K562 (cell line): Measurements from ENCODE around the gene CEP85L. TPM values are rescaled to one million over a fixed set of nuclear protein-coding genes. Genes with fewer than 3 reads are reported as not detected.

Source experiments
- ATAC-seq: fragments of 200-7000 bp; cut with Tn5 transposase; 3 replicates; pipeline ENCODE4 v1.9.1; 2020; ENCODE audit warnings: moderate library complexity
- BruUV-seq: library from RNA; stranded (reverse); fragments of 400-500 nt; replicated peaks from 2 replicates; lab custom pipeline; 2021; lab: Mats Ljungman, UMichigan
- CTCF ChIA-PET: fragments of 300-600 bp; formaldehyde crosslinking; extraction: SDS; loops from one replicate; lab custom pipeline; 2021; ENCODE audit warnings: low intra/inter-chr PET ratio; lab: Yijun Ruan, JAX
- POLR2A ChIA-PET: fragments of 300-600, 350-650 bp; sonication (Branson Sonifier 250); formaldehyde crosslinking; extraction: SDS; loops from one replicate; lab custom pipeline; 2021; ENCODE audit warnings: antibody characterized with exemption, inconsistent platforms; lab: Yijun Ruan, JAX
- DNase-seq, 4 experiments: peaks; one replicate each; pipeline versions ENCODE4 v3.0.0 to v3.0.0-alpha.2; 2011 to 2018; ENCODE audit warnings: low spot score in 3 of 4, mixed read lengths in 3 of 4; ENCODE audit errors: extremely low read depth in 1 of 4
- FAIRE-seq: peaks from 2 replicates; lab custom pipeline; 2011; peaks lifted over from hg19 to GRCh38; lab: Jason Lieb, UNC
- H2AFZ ChIP-seq: 2 replicates; pipeline ENCODE4 v1.6.0; 2011; ENCODE audit warnings: low read depth, low read length, control low read depth, inconsistent platforms
- H3K27ac ChIP-seq: fragments of 200-600 bp; 3 replicates; pipeline ENCODE4 v1.8.0; 2011; ENCODE audit warnings: low read depth, mild to moderate bottlenecking, control low read depth, inconsistent platforms, low read length, moderate library complexity, mixed read lengths; ENCODE audit errors: extremely low read depth
- H3K27me3 ChIP-seq, 2 experiments: fragments of 300-600 bp in 1 of 2; 2 replicates in 1 of 2; 3 replicates in 1 of 2; pipeline versions ENCODE4 v1.6.0 to v1.8.0; 2011; ENCODE audit warnings: inconsistent platforms in 2 of 2, low read length in 2 of 2, mild to moderate bottlenecking in 1 of 2, mixed read lengths in 1 of 2, moderate library complexity in 1 of 2; ENCODE audit not compliant: control insufficient read depth in 2 of 2, insufficient read depth in 2 of 2
- H3K36me3 ChIP-seq: fragments of 300-600 bp; 3 replicates; pipeline ENCODE4 v1.8.0; 2011; ENCODE audit warnings: mild to moderate bottlenecking, low read length, inconsistent platforms; ENCODE audit not compliant: control insufficient read depth, insufficient read depth
- H3K4me1 ChIP-seq, 2 experiments: fragments of 200-600 bp in 1 of 2; replicated peaks in 1 of 2; 2 replicates in 1 of 2; 3 replicates in 1 of 2; pipeline versions ENCODE4 v1.5.1 to v1.8.0; 2011; ENCODE audit warnings: inconsistent platforms in 2 of 2, low read length in 2 of 2, mild to moderate bottlenecking in 1 of 2, mixed read lengths in 1 of 2, moderate library complexity in 1 of 2; ENCODE audit not compliant: control insufficient read depth in 2 of 2, insufficient read depth in 2 of 2
- H3K4me2 ChIP-seq: 2 replicates; pipeline ENCODE4 v1.6.1; 2011; ENCODE audit warnings: low read length, control low read depth, inconsistent platforms, mixed read lengths; ENCODE audit not compliant: insufficient read depth
- H3K4me3 ChIP-seq: fragments of 200-600 bp; sonication (generic), shearing (Covaris generic); 2 replicates; pipeline ENCODE4 v1.5.1; 2016; ENCODE audit warnings: control low read depth, inconsistent platforms
- H3K79me2 ChIP-seq: fragments of 200-600 bp; 3 replicates; pipeline ENCODE4 v1.8.0; 2011; ENCODE audit warnings: low read length, inconsistent platforms; ENCODE audit not compliant: control insufficient read depth, insufficient read depth
- H3K9ac ChIP-seq, 2 experiments: 2 replicates each; pipeline versions ENCODE4 v1.6.0 to v1.6.1; 2011; ENCODE audit warnings: low read depth in 2 of 2, low read length in 2 of 2, control low read depth in 1 of 2, inconsistent platforms in 1 of 2, mild to moderate bottlenecking in 1 of 2, mixed read lengths in 1 of 2; ENCODE audit not compliant: insufficient read depth in 1 of 2
- H3K9me1 ChIP-seq: one replicate; pipeline ENCODE4 v1.6.0; 2011; ENCODE audit warnings: inconsistent platforms, mild to moderate bottlenecking, low read length, moderate library complexity; ENCODE audit not compliant: control insufficient read depth, insufficient read depth
- H3K9me3 ChIP-seq: replicated peaks from 2 replicates; pipeline ENCODE4 v1.5.1; 2011; ENCODE audit warnings: low read depth, low read length, inconsistent platforms; ENCODE audit not compliant: control insufficient read depth, insufficient read depth
- H4K20me1 ChIP-seq: replicated peaks from 2 replicates; pipeline ENCODE4 v1.6.1; 2011; ENCODE audit warnings: low read length, inconsistent platforms, mixed read lengths; ENCODE audit not compliant: control insufficient read depth, insufficient read depth
- FOS ChIP-seq: IDR thresholded peaks from 3 replicates; pipeline ENCODE4 v1.6.1; 2011; ENCODE audit not compliant: insufficient read length; ENCODE audit errors: extremely low read depth
- MTF1 ChIP-seq: fragments of 250-450 bp; sonication (Bioruptor Pico); IDR thresholded peaks from 2 replicates; pipeline ENCODE4 v1.9.0; 2021; ENCODE audit warnings: moderate library complexity, mild to moderate bottlenecking, inconsistent platforms, borderline replicate concordance
- POLR2AphosphoS2 ChIP-seq: IDR thresholded peaks from 2 replicates; pipeline ENCODE4 v1.6.1; 2012; ENCODE audit warnings: low read length, improper control_type of control experiment
- ZBTB17 ChIP-seq: fragments of 450-650 bp; formaldehyde crosslinking; IDR thresholded peaks from 2 replicates; pipeline ENCODE4 v1.4.0; 2020; ENCODE audit warnings: mild to moderate bottlenecking
- WGBS: fragments of 100-300 bp; shearing (Covaris generic); methylation state at CpG from one replicate; pipeline ENCODE4 v1.1.6; 2016; ENCODE audit warnings: low coverage, mixed read lengths; ENCODE audit not compliant: insufficient coverage; ENCODE audit errors: missing lambda C conversion rate; 5-methylcytosine and 5-hydroxymethylcytosine counted together
- in situ Hi-C: fragments of 300-500 bp; cut with MboI; formaldehyde crosslinking; loops from 4 replicates; pipeline ENCODE4 v1.15.0; 2018; ENCODE audit warnings: inconsistent platforms, mixed read lengths
- intact Hi-C: fragments of 100-400 bp; cut with micrococcal nuclease; formaldehyde crosslinking; loops from 2 replicates; pipeline ENCODE4 v1.14.2; 2022
- polyA plus RNA-seq, 8 experiments: library from polyadenylated mRNA; depleted of rRNA in 4 of 8; stranded (reverse) in 5 of 8; unstranded in 3 of 8; fragments of >200 nt; fragmentation: Nextera tagmentation in 2 of 8; fragmentation: Illumina TruSeq in 1 of 8; extraction: Ambion mirVana in 2 of 8; extraction: Trizol in 1 of 8; gene quantifications; 2 replicates each; pipeline versions ENCODE4 v1.2.1 to v1.2.3, GENCODE V29; 2011 to 2014; ENCODE audit warnings: inconsistent platforms in 1 of 8, missing spikeins in 1 of 8
- total RNA-seq, 7 experiments: library from RNA; depleted of rRNA in 6 of 7; stranded (reverse); fragments of >200 nt in 6 of 7; fragmentation: Illumina TruSeq in 2 of 7; extraction: Trizol in 2 of 7; gene quantifications; 2 replicates each; pipeline versions ENCODE4 v1.2.1 to v1.2.3, GENCODE V29; 2011 to 2021; ENCODE audit warnings: low replicate concordance in 1 of 7
- TF ChIP-seq, protein P1 (sequence below): fragments of 150-350 bp; conservative IDR thresholded peaks from 2 replicates; pipeline ENCODE4 v1.6.1; 2014; ENCODE audit warnings: low read length
- TF ChIP-seq, protein P2 (sequence below): fragments of 450-650 bp; IDR thresholded peaks from 2 replicates; pipeline ENCODE4 v1.6.1; 2014; ENCODE audit warnings: low read depth, mild to moderate bottlenecking, moderate library complexity, borderline replicate concordance

CEP85L gene
- total and polyA plus RNA-seq, 9 of the 15 experiments (the other 6 are each of a cell fraction or from before 2014, with no cell fraction given): 4.5 to 15.8 (median 8.3) TPM

DNA sequence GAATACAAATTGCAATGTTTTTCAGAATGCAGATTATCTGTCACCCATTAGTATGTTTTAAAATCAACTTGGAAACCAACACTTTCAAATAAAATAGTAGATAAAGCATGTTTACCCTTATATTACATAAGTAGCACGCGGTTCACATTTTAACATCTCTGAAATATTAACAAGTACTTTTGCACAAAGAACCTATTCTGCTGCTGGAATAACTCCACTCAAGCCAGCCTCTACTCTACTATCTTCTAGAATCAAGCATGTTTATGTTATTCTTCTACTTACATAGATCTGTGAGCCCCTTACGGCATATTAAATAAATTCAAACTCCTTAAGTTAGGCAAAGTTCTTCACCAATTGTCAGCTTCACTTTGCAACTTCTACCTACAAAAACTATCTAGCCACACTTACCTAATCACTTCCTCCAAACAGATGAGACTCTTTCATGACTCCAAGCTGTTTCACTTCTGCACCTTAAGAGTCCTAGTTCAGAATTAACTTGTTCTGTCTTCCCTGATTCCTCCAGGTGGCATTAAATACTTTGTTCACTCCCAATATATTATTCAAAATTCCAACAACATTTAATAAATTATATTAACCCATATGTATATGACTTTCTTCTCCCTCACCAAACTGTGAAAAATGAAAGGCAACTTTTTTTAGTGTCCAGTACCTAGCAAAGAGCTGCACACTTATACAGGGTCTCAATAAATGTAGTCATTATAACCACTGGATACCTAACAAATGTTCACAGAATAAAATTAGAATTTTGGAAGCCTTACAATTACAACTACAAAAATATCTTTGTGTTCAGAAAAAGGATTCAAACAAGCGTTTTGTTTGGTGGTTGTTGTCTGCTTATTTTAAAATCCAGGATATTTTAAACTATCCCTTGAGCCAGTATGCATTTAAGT lies 12.1 kb downstream of the CEP85L start:
- Histone ChIP-seq H3K4me1 (peaks cover 0 to 6% of the 10 kb centered on the region in 2 experiments; a peak in 2 of 5 replicates), H3K4me2 (no peak overlapping the region), H3K79me2 (peaks cover 71% of the 10 kb centered on the region), H3K9me1 (no peaks in the 10 kb centered on the region), H2AFZ (no peak overlapping the region), H4K20me1 (no peaks in the 10 kb centered on the region), H3K27me3 (no peaks in the 10 kb centered on the region), H3K36me3 (no peaks in the 10 kb centered on the region), H3K27ac (no peak overlapping the region), H3K9ac (no peak overlapping the region), H3K9me3 (no peaks in the 10 kb centered on the region), H3K4me3 (no peak overlapping the region)
- 78% methylated on average over 4 of the region's 4 CpGs for WGBS
- ChIA-PET POLR2A (interaction anchor here (0.7 to 3.5 kb wide), 5 partner anchors 10 to 99 kb away, joined by 3 to 17 read pairs (median 3); partner anchors contain the start of gene CEP85L), CTCF (no interaction called here)
- in situ Hi-C loops: no loop called here
- intact Hi-C loops: no loop called here
- DNase-seq (no peak), ATAC-seq (peak; percentile 33; the same call in 2 of the 3 replicates), FAIRE-seq (no peak)
- BruUV-seq: no TSS peak
- TF ChIP-seq, protein P1, sequence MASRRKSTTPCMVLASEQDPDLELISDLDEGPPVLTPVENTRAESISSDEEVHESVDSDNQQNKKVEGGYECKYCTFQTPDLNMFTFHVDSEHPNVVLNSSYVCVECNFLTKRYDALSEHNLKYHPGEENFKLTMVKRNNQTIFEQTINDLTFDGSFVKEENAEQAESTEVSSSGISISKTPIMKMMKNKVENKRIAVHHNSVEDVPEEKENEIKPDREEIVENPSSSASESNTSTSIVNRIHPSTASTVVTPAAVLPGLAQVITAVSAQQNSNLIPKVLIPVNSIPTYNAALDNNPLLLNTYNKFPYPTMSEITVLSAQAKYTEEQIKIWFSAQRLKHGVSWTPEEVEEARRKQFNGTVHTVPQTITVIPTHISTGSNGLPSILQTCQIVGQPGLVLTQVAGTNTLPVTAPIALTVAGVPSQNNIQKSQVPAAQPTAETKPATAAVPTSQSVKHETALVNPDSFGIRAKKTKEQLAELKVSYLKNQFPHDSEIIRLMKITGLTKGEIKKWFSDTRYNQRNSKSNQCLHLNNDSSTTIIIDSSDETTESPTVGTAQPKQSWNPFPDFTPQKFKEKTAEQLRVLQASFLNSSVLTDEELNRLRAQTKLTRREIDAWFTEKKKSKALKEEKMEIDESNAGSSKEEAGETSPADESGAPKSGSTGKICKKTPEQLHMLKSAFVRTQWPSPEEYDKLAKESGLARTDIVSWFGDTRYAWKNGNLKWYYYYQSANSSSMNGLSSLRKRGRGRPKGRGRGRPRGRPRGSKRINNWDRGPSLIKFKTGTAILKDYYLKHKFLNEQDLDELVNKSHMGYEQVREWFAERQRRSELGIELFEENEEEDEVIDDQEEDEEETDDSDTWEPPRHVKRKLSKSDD: no peak
- TF ChIP-seq POLR2AphosphoS2: no peak
- no peak for TF ChIP-seq ZBTB17 (CRISPR knock-in tag)
- TF ChIP-seq, protein P2, sequence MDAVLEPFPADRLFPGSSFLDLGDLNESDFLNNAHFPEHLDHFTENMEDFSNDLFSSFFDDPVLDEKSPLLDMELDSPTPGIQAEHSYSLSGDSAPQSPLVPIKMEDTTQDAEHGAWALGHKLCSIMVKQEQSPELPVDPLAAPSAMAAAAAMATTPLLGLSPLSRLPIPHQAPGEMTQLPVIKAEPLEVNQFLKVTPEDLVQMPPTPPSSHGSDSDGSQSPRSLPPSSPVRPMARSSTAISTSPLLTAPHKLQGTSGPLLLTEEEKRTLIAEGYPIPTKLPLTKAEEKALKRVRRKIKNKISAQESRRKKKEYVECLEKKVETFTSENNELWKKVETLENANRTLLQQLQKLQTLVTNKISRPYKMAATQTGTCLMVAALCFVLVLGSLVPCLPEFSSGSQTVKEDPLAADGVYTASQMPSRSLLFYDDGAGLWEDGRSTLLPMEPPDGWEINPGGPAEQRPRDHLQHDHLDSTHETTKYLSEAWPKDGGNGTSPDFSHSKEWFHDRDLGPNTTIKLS: no peak
- TF ChIP-seq MTF1 (CRISPR knock-in tag): no peak
- no peak for TF ChIP-seq FOS
